GM18870 (cell line): ENCODE measurements around the gene OR10H2.
"Not testable (repeated sequence)": the region's sequence is repeated elsewhere in the genome, so short reads cannot be mapped to it uniquely, and the experiment has no call there.

Experiments
- ATAC-seq: cut with Tn5 transposase; IDR thresholded peaks from one replicate; pipeline ENCODE4 v1.9.1; 2021; ENCODE audit warnings: moderate library complexity; ENCODE audit not compliant: unreplicated experiment

OR10H2 gene

GRCh38 chr19:15727724-15728123, at the start of gene OR10H2:
TSS of gene OR10H2 (plus strand) at chr19:15728024. CDS start at chr19:15728044, 20 bp downstream.
- ATAC-seq, result no peak

GRCh38 chr19:15679089-15679488, 48.7 kb upstream of the OR10H2 start:
- no peak for ATAC-seq

GRCh38 chr19:15679865-15680264, 48.0 kb upstream of the OR10H2 start:
- ATAC-seq, result not testable (repeated sequence)

GRCh38 chr19:15680478-15681322, 47.1 kb upstream of the OR10H2 start:
- ATAC-seq, result no peak

GRCh38 chr19:15683411-15683810, 44.4 kb upstream of the OR10H2 start:
- ATAC-seq, result no peak

- no peak for ATAC-seq
Measured at GRCh38 chr19:15684828-15685227, 43.0 kb upstream of the OR10H2 start.

GRCh38 chr19:15696654-15697194, 31.1 kb upstream of the OR10H2 start:
- no peak for ATAC-seq

- ATAC-seq, result no peak
Measured at GRCh38 chr19:15701757-15702533, 25.9 kb upstream of the OR10H2 start.

- no peak for ATAC-seq
Measured at GRCh38 chr19:15702534-15702930, 25.3 kb upstream of the OR10H2 start.

- ATAC-seq, result no peak
Measured at GRCh38 chr19:15714638-15715037, 13.2 kb upstream of the OR10H2 start.

- ATAC-seq, result no peak
Measured at GRCh38 chr19:15715642-15716041, 12.2 kb upstream of the OR10H2 start.

- ATAC-seq, result no peak
Measured at GRCh38 chr19:15717809-15718208, 10.0 kb upstream of the OR10H2 start.

GRCh38 chr19:15721268-15721667, 6.6 kb upstream of the OR10H2 start:
- ATAC-seq, result no peak

GRCh38 chr19:15722956-15723355, 4.9 kb upstream of the OR10H2 start:
- no peak for ATAC-seq

GRCh38 chr19:15730538-15730937, 2.7 kb downstream of the OR10H2 start:
- ATAC-seq, result no peak

GRCh38 chr19:15732388-15732787, 4.6 kb downstream of the OR10H2 start:
- ATAC-seq, result no peak

- ATAC-seq, result no peak
Measured at GRCh38 chr19:15733895-15734294, 6.1 kb downstream of the OR10H2 start.

- ATAC-seq, result no peak
Measured at GRCh38 chr19:15737722-15738121, 9.9 kb downstream of the OR10H2 start, which contains the start of gene OR10H3. TSS of gene OR10H3 (plus strand) at chr19:15737985. CDS start at chr19:15741393, 3,408 bp downstream.

GRCh38 chr19:15740785-15741184, 13.0 kb downstream of the OR10H2 start:
- no peak for ATAC-seq

- ATAC-seq, result no peak
Measured at GRCh38 chr19:15748239-15748638, 20.4 kb downstream of the OR10H2 start.

GRCh38 chr19:15758379-15758778, 30.6 kb downstream of the OR10H2 start:
- ATAC-seq, result no peak
